Fibroblast of upper back skin (primary cell): ENCODE results near the gene DAPK3.
"Not testable (repeated sequence)": the region's sequence is repeated elsewhere in the genome, so short reads cannot be mapped to it uniquely, and the experiment has no call there.

Experiments used
- DNase-seq: peaks from one replicate; pipeline ENCODE4 v3.0.0-alpha.2; 2013

DAPK3 gene

GRCh38 chr19:3952755-3953276 is 18.1 kb downstream of the DAPK3 start:
- not testable (repeated sequence) for DNase-seq

GRCh38 chr19:3950871-3951861 is 19.7 kb downstream of the DAPK3 start:
- no peak for DNase-seq

DNA sequence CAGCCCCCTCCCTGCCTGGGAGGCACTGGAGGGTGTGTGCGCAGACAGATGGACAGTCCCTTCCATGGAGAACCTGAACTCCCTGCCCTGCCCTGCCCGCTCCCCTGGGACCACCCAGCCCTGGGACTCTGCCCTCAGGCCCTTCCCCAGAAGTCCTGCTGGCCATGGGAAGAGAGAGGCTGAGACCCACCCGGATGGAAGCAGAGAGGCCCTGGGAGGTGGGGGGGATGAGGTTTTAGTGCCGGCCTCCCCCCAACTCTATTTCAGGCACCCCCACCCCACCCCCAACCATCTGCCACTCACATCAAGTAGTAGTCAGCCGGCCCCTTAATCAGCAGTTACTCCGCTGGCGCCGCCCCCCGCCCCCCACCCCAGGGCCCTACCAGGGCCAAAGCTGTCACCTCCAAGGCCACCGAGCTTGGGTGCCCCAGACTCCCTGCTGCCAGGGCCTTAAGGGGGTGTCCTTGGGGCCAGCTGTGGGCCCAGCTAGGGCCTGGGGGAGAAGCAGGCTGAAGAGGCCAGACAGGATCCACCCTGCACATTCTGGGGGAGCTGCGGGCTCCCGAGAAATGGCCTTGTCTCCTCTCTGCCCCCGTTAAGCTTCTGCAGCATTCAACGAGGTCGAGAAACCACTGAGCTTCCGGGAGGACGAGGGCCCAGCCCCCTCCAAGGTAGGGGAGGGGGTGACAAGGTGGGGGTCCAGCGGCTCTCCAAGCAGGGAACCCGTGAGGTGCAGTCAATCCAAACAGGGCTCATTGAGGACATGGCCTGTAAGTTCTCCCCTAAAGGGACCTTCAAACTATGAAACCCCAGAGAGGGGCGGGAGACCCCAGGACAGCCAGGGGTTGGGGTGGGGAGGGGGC is 20.7 kb downstream of the DAPK3 start:
- no peak for DNase-seq

DNA sequence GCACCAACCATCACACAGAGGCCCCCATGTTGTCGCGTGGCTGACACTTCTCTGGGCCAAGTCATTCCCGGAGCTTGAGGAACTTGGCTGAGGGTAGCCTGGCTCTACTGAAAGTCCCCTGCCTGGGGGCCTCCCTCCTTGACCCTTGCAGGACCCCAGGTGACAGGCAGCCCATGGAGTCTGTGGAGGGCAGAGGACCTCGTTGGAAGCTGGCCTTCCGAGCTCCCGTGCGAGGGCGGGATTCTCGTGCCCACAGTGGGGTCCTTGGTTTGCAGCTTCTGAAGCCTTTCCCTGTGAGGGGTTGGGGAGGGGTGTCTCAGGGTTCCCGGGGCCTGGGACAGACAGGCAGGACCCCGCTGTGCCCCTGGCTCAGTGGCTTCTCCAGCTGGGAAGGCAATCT is 21.6 kb downstream of the DAPK3 start:
- no peak for DNase-seq

DNA sequence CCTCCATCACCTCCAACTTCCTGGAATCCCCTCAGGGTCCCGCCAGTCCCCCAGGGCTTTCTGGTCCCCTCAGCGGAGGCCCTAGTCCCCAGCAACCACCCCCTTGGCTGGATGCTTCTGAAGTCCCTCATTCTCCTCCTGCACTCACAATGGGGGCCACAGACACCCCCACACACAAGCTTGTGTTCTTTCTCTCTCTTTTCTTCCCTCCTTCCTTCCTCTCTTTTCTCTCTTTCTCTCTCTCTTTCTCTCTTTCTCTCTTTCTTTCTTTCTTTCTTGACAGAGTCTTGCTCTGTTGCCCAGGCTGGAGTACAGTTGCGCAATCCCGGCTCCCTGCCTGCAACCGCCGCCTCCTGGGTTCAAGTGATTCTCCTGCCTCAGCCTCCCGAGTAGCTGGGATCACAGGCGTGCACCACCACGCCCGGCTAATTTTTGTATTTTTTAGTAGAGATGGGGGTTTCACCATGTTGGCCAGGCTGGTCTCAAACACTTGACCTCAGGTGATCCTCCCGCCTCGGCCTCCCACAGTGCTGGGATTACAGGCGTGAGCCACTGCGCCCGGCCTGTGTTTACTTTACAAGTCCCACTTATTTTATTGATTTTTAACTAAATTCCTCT is 23.5 kb downstream of the DAPK3 start:
- not testable (repeated sequence) for DNase-seq

DNA sequence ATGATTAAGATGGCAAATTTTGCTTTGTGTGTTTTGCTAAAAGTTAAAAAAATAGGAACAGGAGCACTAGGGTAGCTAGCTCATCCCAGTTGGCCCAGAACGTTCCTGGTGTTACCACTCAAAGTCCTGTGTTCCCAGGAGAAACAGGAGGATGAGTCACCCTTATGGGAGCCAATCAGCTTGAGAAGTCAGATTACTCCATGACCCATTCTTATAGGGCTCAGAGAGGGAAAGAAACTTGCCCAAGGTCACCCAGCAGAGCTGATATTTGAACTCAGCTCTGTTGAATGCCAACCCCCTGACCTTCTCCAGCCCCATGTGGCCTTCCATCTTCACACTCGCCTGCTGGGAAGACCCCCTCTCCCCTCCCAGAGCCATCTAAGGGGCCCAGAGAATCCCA is 25.1 kb downstream of the DAPK3 start:
- peak; percentile 18 for DNase-seq

GRCh38 chr19:3944018-3944721 is 26.7 kb downstream of the DAPK3 start:
- no peak for DNase-seq

DNA sequence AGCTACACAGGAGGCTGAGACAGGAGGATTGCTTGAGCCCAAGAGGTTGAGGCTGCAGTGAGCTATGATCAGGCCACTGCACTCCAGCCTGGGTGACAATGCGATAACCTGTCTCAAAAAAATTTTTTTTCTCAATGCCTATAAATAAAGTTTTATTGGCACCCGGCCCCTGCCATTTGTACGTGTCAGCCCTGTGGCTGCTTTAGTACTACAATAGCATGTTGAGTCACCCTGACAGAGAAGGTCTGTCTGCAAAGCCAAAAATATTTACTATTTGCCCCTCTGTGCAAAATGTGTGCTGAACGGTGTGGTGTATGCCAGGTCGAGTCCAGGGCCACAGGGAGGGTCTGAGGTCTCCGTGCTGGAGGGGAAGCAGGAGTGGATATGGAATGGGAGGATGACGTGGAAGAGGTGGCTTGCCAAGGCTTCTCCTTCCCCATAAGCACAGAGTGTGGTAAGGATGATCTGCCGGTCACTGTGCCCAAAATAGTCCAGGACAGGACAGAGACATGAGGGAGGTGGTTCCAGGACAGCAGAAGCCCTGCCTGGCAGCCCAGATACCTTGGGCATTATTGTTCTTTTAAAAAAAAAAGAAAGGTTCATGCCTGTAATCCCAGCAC is 28.0 kb downstream of the DAPK3 start:
- no peak for DNase-seq

DNA sequence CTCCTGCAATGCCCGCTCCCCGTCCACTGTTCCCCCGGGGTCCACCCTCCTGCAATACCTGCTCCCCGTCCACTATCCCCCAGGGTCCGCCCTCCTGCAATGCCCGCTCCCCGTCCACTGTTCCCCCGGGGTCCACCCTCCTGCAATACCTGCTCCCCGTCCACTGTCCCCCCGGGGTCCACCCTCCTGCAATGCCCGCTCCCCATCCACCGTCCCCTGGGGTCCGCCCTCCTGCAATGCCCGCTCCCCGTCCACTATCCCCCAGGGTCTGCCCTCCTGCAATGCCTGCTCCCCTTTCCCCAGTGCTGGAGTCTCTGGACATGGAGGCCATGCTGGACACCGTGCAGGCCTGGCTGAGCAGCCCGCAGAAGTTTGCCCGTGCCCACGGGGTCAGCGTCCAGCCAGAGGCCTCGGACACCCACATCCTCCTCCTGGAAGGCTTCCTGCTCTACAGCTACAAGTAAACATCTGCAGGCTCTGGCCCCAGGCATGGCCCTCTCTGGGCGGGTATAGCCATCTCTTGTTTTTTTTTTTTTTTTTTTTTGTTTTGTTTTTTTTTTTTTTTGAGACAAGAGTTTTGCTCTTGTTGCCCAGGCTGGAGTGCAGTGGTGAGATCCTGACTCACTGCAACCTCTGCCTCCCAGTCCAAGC is 32.5 kb downstream of the DAPK3 start:
- not testable (repeated sequence) for DNase-seq

DNA sequence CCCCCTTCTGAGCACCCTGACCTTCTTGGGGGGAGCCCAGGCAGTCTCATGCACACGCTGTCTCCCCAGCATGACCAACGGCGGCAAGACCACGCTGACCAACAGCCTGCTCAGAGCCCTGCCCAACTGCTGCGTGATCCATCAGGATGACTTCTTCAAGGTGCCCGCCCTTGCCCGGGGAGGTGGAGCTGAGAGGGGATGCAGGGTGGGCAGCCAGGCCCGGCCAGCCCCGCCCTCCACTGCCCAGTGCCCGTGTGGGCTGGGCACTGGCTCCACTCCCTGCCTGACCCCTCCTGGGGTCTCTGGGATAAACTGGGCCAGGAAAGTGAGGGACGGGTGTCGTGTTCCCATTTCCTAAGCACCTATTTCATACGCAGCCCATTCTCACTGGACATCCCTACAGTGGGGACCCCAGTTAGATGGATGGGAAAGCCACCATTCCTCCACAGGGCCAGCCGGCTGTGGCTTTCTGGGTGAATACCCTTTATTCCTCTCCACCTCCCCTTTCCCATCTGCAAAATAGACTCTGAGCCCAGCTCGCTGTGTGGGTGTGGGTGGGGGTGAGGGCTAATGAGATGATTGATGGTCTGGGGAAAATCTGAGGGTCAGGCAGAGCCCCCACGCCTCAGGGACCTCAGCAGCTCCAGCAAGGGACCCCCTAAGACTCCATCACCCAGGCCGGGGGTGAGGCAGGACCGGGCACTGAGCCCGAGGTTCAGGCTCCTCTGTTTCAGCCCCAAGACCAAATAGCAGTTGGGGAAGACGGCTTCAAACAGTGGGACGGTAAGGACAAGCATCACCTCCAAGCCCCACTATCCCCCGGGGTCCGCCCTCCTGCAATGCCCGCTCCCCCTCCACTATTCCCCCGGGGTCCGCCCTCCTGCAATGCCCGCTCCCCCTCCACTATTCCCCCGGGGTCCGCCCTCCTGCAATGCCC is 34.1 kb downstream of the DAPK3 start:
- DNase-seq = no peak

DNA sequence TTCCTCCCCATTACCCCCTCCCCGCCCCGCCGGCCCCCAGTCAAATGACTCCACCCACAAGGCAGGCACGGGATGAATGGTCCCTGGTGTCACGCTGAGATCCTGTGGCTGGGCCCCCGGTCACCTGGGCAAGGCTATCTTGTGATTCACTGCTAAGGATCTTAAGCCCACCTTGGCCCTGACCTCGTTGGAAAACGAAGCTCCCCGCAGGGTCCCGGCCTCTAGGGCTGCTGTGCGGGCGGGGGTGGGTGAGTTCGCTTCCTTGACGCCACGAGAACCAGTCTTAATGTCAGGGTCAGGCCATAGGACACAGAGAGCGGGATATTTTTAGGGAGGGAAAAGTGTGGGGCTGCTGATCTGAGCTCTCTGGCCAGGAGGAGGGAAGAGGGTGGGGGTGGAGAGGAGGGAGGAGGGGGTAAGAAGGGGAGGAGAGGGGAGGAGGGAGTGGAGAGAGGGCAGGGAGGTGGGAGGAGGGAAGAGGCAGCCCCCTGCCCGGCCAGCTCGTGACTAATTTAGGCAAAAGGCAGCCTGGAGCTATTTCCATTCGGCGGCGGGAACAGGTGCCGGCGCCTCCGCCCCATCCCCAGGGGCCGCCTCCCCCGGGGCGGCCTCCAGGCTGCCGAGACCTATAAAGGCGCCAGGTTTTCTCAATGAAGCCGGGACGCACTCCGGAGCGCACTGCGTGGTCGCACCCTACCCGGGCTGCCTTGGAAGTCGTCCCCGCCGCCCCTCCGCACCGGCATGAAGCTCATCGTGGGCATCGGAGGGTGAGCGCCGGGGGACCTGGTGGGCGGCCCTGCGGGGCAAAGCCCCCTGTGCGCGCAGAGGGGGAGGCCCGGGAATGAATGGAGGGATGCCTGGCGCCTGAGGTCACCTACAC is 37.7 kb downstream of the DAPK3 start, which contains the start of gene NMRK2:
NMRK2 (plus strand) TSS at position 139 of the 880 bp plus-strand sequence; CDS start at position 742, 603 bp downstream.
- DNase-seq = no peak

DNA sequence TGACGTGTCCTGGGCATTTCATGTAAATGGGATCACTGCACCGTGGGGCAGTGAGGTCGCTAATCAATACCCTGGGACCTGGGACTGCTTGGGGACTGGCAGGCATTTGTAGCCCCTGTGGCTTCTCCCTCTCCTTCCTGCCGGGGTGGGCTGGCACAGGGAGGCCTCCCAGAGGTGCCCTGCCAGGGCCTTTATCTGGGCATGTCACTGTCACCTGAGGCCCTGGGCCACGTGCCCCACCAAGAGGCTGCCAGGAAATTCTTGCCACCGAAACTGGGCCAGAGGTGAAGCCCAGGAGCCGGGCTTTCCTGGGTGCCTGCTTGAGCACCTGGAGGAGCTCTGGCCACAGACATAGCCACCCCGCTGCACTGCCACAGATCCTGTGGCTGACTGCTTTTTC is 39.9 kb downstream of the DAPK3 start:
- DNase-seq = no peak

DNA sequence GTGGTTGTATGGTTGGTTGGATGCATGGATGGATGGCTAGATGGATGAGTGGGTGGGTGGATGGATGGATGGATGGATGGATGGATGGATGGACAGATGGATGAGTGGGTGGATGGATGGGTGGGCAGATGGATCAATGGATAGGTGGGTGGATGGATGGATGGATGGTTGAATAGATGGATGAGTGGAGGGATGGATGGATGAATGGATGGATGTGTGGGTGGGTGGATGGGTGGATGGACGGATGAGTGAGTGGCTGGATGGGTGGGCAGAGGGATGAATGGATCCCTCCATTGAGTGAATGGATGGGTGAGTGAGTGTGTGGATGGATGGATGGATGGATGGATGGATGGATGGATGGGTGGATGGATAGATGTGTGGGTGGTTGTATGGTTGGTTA is 47.0 kb downstream of the DAPK3 start:
- DNase-seq = no peak

- no peak for DNase-seq
Measured at GRCh38 chr19:3923096-3923758, 47.7 kb downstream of the DAPK3 start.

- no peak for DNase-seq
Measured at GRCh38 chr19:3919793-3920192, 51.1 kb downstream of the DAPK3 start.

- DNase-seq = no peak
Measured at GRCh38 chr19:3916033-3916432, 54.9 kb downstream of the DAPK3 start.

DNA sequence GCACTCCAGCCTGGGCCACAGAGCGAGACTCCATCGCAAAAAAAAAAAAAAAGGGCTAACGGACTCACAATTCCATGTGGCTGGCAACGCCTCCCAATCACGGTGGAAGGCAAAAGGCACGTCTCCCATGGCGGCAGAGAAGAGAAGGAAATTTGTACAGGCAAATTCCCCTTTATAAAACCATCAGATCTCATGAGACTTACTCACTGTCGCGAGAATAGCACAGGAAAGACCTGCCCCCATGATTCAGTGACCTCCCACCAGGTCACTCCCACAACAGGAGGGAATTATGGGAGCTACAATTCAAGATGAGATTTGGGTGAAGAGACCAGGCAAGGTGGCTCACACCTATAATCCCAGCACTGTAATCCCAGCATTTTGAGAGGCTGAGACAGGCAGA is 56.7 kb downstream of the DAPK3 start:
- no peak for DNase-seq

- DNase-seq = no peak
Measured at GRCh38 chr19:3910105-3910504, 60.8 kb downstream of the DAPK3 start.
